GM19328 (cell line): Measurements from ENCODE around the gene IVD.

Source experiments
- ATAC-seq: cut with Tn5 transposase; IDR thresholded peaks from one replicate; pipeline ENCODE4 v1.9.1; 2021; ENCODE audit warnings: mild to moderate bottlenecking, moderate library complexity; ENCODE audit not compliant: unreplicated experiment

IVD gene

DNA sequence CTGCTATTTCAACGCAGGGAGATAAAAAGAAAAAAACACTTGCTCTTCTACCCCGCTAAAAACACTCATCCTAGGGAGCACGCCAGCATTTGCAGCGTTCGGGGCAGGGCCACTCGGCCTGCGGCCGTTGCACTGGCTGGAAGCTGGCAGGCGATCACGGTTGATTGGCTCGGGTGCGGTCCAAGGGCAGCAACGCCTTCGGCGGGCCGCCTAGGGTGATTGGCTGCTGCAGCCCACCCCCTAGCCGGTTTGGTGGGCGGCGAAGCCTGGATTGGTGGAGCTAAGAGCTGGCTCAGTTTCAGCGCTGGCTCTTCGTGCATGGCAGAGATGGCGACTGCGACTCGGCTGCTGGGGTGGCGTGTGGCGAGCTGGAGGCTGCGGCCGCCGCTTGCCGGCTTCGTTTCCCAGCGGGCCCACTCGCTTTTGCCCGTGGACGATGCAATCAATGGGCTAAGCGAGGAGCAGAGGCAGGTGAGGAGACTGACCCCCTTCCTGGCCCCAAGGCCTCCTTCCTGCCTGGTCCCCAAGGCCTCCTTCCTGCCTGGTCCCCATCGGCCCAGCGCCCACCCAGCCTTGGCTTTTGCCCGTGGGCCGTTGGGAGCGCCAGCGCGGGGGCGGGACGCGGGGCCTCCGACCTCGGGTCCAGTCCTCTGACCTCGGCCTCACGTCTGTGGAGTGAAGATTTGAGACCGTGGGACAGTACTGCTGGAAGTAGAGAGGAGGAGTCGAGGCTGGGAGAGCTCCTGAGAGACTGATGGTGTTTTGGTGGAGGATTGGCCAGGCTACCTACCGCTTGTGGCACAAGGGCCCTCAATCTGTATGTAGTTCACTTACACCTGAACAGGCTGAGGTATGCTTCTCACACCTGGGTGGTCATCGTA lies at the start of gene IVD:
TSS of gene IVD (plus strand) at position 295 of the 881 bp plus-strand sequence. CDS start at position 328, 33 bp downstream.
- peak; percentile 85 for ATAC-seq

DNA sequence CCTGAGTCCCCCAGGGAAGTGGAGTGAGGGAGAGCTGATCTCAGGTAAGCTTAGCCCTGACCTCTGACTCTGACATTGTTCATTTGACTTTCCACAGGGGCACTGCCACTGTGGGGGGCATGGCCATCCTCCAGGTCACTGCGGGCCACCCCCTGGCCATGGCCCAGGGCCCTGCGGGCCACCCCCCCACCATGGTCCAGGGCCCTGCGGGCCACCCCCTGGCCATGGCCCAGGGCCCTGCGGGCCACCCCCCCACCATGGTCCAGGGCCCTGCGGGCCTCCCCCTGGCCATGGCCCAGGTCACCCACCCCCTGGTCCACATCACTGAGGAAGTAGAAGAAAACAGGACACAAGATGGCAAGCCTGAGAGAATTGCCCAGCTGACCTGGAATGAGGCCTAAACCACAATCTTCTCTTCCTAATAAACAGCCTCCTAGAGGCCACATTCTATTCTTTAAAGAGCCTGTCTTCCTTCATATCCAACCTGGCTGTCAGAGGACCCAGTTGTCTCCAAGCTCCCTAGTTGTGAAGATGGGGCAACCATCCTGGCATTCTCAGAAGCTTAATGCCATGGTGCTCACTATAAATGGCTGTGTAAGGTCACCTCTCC lies 49.5 kb upstream of the IVD start:
- no peak for ATAC-seq

DNA sequence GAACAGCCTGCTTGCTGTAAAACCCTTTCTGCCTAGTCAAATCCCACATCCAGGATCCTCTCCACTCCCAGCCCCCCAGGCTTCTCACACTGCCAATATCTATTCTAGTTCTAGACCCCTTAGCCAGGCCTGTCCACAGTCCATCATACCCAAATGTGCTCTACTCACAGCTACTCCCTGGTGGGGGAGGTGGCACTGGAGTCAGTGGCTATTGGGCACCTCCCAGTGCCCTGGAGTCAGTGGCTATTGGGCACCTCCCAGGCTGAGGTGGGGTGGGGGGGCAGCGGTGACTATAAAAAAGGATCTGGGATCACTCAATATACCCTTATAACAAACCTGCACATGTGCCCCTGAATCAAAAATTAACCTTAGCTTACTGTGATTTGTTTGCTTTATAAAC lies 48.3 kb upstream of the IVD start:
- no peak for ATAC-seq

DNA sequence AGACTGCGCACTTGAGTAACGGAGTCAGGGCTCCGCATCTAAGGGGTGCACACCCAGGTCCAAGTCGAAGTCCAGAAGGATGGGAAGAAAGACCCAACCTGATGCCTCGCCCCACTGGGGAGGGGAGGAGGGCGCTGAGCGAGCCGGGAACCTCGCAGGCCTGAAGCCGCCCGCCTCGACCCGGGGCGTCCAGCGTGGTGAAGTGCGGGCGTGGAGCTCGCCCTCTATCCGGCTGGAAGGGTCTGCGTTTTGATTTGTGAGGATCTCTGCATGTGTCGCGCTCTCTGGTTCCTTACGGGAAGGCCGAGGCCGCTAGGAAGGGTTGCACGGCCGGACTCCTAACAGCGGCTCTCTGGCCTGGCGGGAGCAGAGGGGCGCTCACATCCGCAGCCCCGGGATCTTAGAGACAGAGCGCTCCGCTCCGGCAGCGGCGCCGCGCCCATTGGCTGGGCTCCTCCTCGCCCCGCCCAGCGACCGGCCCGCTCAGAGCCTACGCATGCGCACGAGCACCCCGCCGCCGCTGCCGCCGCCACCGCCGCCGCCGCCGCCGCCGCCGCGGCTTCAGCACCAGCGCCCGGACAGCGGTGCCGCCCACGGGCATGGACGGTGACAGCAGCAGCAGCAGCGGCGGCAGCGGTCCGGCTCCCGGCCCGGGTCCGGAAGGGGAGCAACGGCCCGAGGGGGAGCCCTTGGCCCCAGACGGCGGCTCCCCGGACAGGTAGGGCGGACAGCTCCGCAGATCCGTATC lies 47.7 kb upstream of the IVD start, which contains the start of gene DISP2:
TSS of gene DISP2 (plus strand) at position 497 of the 748 bp plus-strand sequence. CDS start at position 600, 103 bp downstream.
- ATAC-seq = peak; percentile 85

DNA sequence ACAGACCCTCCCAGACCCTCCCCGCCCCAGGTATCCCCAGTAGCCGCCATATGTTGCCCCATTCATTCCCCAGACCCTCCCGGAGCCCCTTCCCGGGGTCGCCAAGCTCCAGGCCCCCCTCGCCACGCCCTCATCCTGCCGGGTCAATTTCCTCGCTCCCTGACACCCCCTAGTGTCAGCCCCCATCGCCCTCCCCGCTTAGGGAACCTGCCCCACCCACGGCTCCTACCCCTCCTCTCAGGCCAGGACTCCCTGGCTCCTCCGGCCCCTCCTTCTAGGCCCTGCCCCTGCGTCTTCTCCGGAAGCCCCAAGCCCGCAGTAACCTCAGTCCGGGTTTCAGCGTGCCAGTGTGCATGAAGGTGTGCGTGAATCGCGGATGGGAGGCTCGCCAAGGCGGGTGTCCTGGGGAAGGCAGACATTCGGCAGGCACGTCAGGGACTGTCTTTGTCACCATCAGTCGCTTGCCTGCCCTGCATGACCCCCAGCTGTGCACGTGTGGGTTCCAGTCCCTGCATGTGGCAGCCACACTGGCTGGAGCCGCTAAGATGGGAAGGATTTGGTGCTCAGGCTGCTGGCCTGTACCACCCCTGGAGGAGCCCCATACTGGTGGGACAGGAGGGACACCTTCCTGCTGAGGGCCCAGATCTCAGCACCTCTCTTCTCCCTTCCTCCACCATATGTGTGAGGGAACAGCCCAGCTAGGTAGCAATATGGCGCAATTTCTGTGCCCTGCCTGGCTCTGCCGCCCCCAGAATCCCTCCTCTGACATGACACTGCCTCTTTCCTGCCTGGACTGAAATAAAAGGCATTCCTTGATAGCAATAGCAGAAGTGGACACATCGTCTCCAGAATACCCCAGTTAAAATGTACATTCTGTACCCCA lies 46.9 kb upstream of the IVD start:
- ATAC-seq = no peak

DNA sequence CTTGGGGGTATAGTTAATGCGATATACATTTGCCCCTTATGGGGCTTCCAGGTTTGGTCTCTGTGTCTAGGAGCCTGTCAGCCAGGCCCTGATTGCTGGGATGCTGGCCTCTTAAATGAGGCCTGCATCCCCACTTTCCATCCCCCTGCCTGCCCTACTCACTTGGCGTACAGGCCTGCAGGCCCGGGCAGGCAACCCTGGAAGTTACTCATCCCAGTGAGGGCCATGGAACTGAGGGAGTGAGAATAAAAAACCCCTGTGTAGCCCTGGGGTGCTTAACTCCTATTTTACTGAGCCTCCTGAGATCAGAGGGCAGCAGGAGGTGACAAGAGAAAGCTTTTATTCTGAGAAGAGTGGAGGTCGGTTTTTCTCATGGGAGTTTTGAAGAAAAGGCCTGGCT lies 45.6 kb upstream of the IVD start:
- ATAC-seq = no peak

DNA sequence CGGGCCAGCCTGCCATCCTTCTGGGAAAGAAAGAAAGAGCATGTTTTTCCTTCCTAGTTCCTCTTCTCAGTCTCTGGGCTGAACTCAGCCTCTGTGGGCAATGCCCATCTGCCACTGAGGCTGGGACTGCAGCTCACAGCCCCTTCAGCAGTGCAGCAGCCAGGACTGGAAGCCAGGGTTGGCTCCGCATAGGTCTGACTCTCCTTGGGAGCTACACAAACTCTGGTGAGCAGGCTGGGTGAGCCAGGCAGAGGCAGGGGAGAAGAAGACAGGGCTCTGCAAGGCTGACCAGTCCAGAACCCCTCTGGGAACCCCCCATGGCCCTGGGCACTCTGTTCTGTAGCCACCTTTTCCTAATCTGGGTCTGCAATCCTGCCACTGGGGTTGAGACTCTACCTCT lies 44.0 kb upstream of the IVD start:
- ATAC-seq = no peak

DNA sequence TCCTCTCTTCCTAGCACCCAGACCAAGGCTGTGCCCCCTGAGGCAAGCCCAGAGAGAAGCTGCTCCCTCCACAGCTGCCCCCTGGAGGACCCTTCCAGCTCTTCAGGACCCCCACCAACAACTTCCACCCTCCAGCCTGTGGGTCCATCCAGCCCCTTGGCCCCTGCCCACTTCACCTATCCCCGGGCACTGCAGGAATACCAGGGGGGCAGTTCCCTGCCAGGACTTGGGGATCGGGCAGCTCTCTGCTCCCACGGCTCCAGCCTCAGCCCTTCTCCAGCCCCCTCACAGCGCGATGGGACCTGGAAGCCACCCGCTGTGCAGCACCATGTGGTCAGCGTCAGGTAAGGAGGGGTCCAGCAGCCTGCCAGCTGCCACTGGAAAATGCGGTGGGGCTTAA lies 42.0 kb upstream of the IVD start:
- ATAC-seq = no peak

DNA sequence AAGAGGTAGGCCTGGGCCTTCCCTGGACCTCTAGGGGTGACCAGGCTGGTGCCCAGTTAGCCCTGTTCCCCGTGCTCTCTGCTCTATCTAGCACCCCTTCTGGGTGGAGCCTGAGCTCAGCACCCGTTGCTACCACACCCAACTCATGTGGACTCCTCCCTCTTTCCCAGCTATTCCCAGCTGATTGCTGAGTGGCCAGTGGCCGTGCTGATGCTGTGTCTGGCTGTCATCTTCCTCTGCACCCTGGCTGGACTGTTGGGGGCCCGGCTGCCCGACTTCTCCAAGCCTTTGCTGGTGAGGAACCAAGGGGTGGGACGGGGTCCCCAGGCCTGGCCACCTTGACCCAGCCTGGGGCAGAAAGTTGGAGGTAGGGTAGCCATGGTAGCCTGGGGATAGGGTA lies 41.3 kb upstream of the IVD start:
- ATAC-seq = no peak

DNA sequence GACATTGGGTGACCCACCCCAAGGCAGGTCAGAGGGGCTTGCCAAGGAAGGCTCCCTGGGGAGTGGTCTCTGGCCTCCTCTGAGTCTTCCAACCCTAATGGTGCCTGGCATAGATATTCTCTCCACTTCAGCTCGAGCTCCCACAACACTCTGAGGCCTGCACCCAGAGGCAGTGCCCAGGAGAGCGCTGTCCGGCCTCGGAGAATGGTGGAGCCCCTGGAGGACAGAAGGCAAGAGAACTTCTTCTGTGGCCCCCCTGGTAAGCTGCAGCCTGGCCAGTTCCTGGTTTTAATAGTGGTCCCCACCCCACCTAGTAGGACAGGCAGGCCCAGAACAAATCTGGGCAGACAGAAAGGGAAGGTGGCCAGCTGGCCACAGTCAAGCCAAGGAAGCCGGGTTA lies 40.6 kb upstream of the IVD start:
- no peak for ATAC-seq

DNA sequence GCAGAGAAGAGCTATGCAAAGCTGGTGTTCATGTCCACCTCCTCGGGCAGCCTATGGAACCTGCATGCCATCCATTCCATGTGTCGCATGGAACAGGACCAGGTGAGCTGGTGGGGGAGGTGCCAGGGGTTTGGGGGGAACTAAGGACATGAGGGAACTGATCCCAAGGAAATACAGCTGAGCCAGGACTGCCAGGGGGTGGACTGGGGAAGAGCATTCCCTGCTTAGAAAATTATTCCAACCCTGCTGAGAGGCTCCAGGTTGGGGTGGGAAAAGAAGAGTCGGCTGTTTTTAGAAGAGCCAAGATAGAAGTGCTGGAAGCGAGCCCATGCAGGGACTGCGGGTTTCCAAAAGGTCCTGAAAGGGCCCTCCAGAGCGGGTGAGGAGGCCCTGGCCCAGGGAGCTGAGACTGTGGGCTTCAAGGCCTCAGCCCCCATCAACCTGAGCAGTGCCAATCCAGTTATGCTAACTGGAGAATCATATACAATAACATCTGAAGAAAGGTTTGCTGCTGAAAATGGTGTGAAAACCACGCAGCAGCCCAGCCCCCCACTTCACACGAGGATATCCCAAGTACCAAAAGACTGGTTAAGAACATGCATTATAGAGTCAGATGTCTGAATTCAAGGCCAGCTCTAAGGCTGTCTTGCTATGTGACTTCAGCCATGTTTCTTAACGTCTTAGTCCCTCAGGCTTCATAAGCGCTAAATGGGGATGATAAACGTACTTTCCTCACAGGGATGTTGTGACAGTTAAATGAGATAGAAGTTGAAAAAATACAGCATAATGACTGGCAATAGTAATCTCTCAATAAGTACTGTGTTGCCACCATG lies 39.8 kb upstream of the IVD start:
- no peak for ATAC-seq

DNA sequence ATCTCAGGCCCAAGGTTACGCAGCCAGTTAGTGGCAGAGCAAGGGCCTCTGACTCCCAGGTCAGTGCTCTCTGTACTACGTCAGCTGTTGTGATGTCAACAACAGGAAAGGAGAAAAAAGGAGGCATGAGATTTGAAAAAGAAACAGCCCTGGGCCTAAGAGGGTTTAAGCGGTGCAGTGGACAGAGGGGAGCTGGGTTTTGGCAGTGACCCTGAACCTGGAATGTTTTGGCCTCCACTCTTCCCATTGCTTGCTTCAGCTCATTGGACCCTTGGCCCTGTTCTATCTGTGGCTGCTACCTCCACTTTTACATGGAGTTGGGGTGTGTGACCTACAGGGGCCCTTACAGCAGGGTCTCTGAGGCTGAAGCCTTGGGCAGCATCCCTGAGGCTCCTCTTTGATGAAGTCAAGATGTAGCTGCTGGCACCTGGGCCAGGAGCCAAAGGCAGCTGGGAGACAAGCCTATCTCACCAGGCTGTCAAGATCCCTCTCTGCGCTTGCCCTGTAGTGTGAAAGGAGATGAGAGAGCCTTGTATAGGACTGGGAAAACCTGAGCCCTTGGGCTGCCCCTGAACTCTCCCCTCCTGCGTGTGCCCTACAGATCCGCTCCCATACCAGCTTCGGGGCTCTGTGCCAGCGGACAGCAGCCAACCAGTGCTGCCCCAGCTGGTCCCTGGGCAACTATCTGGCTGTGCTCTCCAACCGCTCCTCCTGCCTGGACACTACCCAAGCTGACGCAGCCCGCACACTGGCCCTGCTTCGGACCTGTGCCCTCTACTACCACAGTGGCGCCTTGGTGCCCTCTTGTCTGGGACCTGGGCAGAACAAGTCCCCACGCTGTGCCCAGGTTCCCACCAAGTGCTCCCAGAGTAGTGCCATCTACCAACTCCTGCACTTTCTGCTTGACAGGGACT lies 38.9 kb upstream of the IVD start:
- no peak for ATAC-seq

DNA sequence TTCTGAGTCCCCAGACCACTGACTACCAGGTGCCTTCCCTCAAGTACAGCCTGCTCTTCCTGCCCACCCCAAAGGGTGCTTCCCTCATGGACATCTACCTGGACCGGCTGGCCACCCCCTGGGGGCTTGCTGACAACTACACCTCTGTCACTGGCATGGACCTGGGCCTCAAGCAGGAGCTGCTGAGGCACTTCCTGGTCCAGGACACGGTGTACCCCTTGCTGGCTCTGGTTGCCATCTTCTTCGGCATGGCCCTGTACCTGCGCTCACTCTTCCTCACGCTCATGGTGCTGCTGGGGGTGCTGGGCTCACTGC lies 38.3 kb upstream of the IVD start:
- no peak for ATAC-seq

DNA sequence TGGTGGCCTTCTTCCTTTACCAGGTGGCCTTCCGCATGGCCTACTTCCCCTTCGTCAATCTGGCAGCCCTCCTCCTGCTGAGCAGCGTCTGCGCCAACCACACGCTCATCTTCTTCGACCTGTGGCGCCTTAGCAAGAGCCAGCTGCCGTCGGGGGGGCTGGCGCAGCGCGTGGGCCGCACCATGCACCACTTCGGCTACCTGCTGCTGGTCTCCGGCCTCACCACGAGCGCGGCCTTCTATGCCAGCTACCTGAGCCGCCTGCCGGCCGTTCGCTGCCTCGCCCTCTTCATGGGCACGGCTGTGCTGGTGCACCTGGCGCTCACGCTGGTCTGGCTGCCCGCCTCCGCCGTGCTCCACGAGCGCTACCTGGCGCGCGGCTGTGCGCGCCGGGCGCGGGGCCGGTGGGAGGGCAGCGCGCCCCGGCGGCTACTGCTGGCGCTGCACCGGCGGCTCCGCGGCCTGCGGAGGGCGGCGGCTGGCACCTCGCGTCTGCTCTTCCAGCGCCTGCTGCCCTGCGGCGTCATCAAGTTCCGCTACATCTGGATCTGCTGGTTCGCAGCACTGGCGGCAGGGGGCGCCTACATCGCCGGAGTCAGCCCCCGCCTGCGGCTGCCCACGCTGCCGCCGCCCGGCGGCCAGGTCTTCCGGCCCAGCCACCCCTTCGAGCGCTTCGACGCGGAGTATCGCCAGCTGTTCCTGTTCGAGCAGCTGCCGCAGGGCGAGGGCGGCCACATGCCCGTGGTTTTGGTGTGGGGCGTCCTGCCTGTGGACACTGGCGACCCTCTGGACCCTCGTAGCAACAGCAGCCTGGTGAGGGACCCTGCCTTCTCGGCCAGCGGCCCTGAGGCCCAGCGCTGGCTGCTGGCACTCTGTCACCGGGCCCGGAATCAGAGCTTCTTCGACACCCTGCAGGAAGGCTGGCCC lies 37.6 kb upstream of the IVD start:
- peak; percentile 71 for ATAC-seq

DNA sequence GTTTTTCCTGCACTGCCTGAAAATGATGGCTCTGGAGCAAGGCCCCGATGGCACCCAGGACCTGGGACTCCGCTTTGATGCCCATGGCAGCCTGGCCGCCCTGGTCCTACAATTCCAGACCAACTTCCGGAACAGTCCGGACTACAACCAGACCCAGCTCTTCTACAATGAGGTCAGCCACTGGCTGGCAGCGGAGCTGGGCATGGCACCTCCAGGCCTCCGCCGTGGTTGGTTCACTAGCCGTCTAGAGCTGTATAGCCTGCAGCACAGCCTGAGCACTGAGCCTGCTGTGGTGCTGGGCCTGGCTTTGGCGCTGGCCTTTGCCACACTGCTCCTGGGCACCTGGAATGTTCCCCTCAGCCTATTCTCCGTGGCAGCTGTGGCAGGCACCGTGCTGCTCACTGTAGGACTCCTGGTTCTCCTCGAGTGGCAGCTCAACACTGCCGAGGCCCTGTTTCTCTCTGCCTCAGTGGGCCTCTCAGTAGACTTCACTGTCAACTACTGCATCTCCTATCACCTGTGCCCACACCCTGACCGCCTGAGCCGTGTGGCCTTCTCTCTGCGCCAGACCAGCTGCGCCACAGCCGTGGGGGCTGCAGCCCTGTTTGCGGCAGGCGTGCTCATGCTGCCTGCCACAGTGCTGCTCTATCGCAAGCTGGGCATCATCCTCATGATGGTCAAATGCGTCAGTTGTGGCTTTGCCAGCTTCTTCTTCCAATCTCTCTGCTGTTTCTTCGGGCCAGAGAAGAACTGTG lies 36.7 kb upstream of the IVD start:
- ATAC-seq = no peak

DNA sequence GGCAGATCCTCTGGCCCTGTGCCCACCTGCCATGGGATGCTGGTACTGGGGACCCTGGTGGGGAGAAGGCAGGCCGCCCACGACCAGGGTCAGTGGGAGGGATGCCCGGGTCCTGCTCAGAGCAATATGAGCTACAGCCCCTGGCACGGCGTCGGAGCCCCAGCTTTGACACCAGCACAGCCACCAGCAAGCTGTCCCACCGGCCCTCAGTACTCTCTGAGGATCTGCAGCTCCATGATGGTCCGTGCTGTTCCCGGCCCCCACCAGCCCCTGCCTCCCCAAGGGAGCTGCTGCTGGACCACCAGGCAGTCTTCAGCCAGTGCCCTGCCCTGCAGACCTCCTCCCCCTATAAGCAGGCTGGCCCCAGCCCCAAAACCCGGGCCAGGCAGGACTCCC lies 36.1 kb upstream of the IVD start:
- no peak for ATAC-seq

DNA sequence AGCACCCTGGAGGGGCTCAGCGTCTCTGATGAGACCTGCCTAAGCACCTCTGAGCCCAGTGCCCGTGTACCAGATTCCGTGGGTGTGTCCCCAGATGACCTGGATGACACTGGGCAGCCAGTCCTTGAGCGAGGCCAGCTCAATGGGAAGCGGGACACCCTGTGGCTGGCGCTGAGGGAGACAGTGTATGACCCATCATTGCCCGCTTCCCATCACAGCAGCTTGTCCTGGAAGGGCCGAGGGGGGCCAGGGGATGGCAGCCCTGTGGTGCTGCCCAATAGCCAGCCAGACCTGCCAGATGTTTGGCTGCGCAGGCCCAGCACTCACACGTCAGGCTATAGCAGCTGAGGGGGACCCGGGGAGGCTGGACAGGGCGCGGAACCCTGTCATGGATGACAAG lies 35.6 kb upstream of the IVD start:
- no peak for ATAC-seq
